HG02943 (cell line): ENCODE measurements around the gene NIPSNAP3A.

ENCODE experiments used
- ATAC-seq: cut with Tn5 transposase; IDR thresholded peaks from one replicate; pipeline ENCODE4 v1.9.1; 2021; ENCODE audit warnings: mild to moderate bottlenecking, low read depth, moderate library complexity; ENCODE audit not compliant: unreplicated experiment

Gene NIPSNAP3A

DNA sequence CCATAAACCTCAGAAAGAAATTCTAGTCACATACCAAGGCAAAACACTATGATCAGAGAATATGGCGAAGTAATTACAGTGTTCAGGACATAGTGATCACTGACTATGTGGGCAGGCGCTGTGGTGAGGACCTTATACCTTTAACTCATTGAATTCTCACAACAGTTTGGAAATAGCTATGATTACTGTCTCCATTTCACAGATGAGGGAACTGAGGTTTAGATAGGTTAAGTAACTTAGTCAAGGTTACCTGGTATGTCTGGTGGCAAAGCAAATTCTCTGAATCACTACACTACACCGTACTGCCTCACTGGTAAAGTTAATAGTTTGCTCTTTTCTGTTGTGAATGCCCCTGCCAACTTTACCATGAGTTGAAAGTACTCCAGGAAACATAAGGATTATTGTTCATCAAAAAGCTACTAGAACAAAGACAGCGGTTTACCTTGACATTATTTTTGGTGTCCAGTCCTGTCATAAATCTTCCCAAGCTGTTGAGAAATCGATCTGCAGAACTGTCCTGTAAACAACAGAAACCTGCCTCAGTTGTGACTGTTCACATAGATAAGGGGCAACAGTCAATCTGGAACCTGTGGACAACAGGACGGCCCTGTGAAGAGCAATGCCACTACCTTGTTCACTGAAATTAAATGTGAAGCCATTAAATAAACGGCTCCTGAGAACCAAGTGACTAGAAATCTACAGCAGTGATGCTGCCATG, 52.7 kb downstream of the NIPSNAP3A start:
- no peak for ATAC-seq

DNA sequence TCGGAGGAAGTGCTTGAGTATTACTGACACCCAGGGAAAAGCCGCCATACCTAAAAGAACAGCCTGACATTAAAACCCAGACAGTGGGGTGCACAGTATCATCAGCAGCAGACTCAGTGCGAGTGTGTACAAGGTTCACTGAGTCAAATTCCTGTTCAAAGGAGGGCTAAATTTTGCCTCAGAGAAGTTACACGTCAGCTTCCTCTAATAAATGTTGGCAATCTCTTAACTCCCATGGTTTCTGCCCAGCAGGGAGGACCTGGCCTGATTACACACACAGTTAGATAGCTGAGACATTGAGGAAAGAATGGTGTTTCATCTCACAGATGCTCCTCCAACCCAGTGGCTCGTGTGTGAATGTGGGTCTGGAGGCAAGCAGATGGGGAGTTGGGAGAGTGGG, 54.6 kb downstream of the NIPSNAP3A start:
- no peak for ATAC-seq

DNA sequence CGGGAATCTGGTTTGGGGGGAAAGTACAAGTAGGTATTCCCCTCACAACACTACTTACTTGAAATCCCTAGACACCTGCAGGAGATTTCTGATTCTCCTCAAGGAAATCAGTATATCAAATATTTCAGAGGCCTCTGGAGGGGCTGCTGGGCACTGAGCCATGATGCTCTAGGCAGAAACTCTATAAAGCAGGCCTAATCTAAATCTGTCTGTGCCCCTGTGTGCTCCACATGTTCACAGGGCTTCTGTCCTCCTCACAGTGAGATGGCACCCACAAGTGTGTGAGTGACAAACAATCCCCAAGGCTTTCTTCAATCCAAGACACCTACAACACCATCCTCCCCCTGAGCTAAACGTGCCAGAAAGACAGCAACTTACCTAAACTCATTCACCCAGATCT, 55.4 kb downstream of the NIPSNAP3A start:
- no peak for ATAC-seq

DNA sequence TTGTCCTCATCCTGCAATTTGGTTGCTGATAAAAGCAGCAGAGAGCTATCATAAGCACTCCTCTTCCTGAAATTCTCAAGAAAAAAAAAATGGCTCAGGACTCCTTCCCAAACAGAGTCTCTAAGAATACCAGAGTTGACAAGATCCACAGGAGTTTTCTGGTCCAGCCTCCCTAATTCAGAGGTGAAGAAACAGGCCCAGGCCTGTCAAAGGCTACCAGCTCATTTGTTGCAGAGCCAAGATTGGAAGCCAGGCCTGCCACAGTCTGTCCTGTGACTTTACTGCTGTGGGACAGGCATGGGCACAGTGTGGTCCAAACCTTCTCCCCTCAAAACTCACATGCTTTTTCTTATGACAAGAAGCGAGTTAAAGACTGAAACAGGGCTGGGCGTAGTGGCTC, 58.0 kb downstream of the NIPSNAP3A start:
- no peak for ATAC-seq

DNA sequence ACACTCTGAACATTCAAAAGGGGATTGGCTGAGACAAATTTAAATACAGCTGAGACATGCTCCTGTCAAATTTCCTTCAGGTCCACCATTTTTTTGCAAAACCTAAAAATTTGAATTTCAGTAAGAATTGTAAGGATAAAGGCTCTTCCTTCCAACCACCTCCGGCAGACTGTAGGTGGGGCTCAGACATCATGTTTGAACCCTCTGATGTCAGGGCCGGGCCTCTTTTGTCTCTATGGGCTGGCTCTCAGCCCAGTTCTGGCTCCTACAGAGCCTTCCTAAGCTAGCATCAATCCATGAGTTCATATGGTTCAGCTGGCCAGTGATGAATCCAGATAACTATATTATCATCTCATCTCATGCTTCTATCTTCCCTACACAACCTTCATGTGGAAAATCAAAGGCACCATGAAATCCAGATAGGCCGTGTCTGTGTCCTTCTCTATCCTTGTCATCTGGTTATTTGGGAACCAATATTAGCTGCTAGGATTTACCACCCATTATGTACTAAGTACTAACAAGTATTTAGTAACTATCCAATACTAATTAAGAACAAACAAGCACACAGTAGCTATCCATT, 60.6 kb downstream of the NIPSNAP3A start:
- no peak for ATAC-seq
